GM12878 (cell line): ENCODE measurements around the gene SMPDL3B. TPM values are rescaled to one million over a fixed set of nuclear protein-coding genes. Genes with fewer than 3 reads are reported as not detected.

ENCODE experiments used
- ATAC-seq: fragments of 200-7000 bp; cut with Tn5 transposase; 3 replicates; pipeline ENCODE4 v1.9.1; 2020; ENCODE audit warnings: mild to moderate bottlenecking, moderate library complexity
- BruUV-seq: library from RNA; stranded (reverse); fragments of 400-500 nt; replicated peaks from 2 replicates; lab custom pipeline; 2021; lab: Mats Ljungman, UMichigan
- CTCF ChIA-PET: fragments of 300-600 bp; sonication (Branson Sonifier 250); formaldehyde crosslinking; extraction: SDS; loops from one replicate; lab custom pipeline; 2021; ENCODE audit warnings: inconsistent platforms; lab: Yijun Ruan, JAX
- POLR2A ChIA-PET: fragments of 350-600 bp; formaldehyde crosslinking; extraction: SDS; loops from one replicate; lab custom pipeline; 2021; ENCODE audit warnings: inconsistent platforms; lab: Charles Lee
- RAD21 ChIA-PET: fragments of 300-600 bp; sonication (Branson Sonifier 250); formaldehyde crosslinking; loops from one replicate; lab custom pipeline; 2023; ENCODE audit warnings: antibody characterized with exemption; ENCODE audit not compliant: unreplicated experiment; lab: Charles Lee
- SMC1A ChIA-PET: fragments of 300-600 bp; sonication (Branson Sonifier 250); formaldehyde crosslinking; loops from one replicate; lab custom pipeline; 2023; ENCODE audit not compliant: unreplicated experiment, uncharacterized antibody; lab: Charles Lee
- DNase-seq: peaks from one replicate; pipeline ENCODE4 v3.0.0-alpha.2; 2011; ENCODE audit warnings: low read depth, low spot score
- FAIRE-seq: peaks from 3 replicates; lab custom pipeline; 2011; peaks lifted over from hg19 to GRCh38; lab: Jason Lieb, UNC
- H2AFZ ChIP-seq: 2 replicates; pipeline ENCODE4 v1.6.0; 2011; ENCODE audit warnings: low read depth, low read length, control low read depth; ENCODE audit not compliant: control insufficient read depth
- H3K27ac ChIP-seq: 2 replicates; pipeline ENCODE4 v1.5.1; 2011; ENCODE audit warnings: control low read depth; ENCODE audit not compliant: control insufficient read depth, insufficient read depth
- H3K27me3 ChIP-seq, 2 experiments: replicated peaks in 1 of 2; 2 replicates each; pipeline versions ENCODE4 v1.6.0 to v1.6.1; 2011; ENCODE audit warnings: low read length in 1 of 2; ENCODE audit not compliant: control insufficient read depth in 2 of 2, insufficient read depth in 2 of 2
- H3K36me3 ChIP-seq, 2 experiments: 2 replicates each; pipeline ENCODE4 v1.5.1; 2011; ENCODE audit warnings: low read length in 1 of 2; ENCODE audit not compliant: control insufficient read depth in 2 of 2, insufficient read depth in 2 of 2
- H3K4me1 ChIP-seq: 2 replicates; pipeline ENCODE4 v1.6.1; 2011; ENCODE audit warnings: mild to moderate bottlenecking, low read length, moderate library complexity, mixed read lengths; ENCODE audit not compliant: control insufficient read depth, insufficient read depth
- H3K4me2 ChIP-seq: 2 replicates; pipeline ENCODE4 v1.6.0; 2011; ENCODE audit warnings: control low read depth; ENCODE audit not compliant: control insufficient read depth, insufficient read depth
- H3K4me3 ChIP-seq: fragments of 200-600 bp; sonication (generic); 2 replicates; pipeline ENCODE4 v1.5.1; 2016
- H3K79me2 ChIP-seq: 2 replicates; pipeline ENCODE4 v1.6.0; 2011; ENCODE audit warnings: low read length; ENCODE audit not compliant: control insufficient read depth, insufficient read depth
- H3K9ac ChIP-seq: 2 replicates; pipeline ENCODE4 v1.8.0; 2011; ENCODE audit warnings: low read length, control low read depth, mixed read lengths; ENCODE audit not compliant: control insufficient read depth, insufficient read depth
- H3K9me3 ChIP-seq: replicated peaks from 3 replicates; pipeline ENCODE4 v1.5.1; 2011; ENCODE audit warnings: mild to moderate bottlenecking, low read length; ENCODE audit not compliant: control insufficient read depth, insufficient read depth
- H4K20me1 ChIP-seq: 2 replicates; pipeline ENCODE4 v1.6.0; 2011; ENCODE audit not compliant: control insufficient read depth, insufficient read depth
- BACH1 ChIP-seq: fragments of 450-650 bp; IDR thresholded peaks from 2 replicates; pipeline ENCODE4 v1.6.1; 2017; ENCODE audit warnings: mild to moderate bottlenecking, borderline replicate concordance
- EED ChIP-seq: sonication (generic); IDR thresholded peaks from 2 replicates; pipeline ENCODE4 v1.6.1; 2016; ENCODE audit warnings: antibody characterized with exemption, low read depth
- ESRRA ChIP-seq: IDR thresholded peaks from 2 replicates; pipeline ENCODE4 v1.6.1; 2012; ENCODE audit warnings: mild to moderate bottlenecking, low read length, improper control_type of control experiment
- FOXM1 ChIP-seq: IDR thresholded peaks from 2 replicates; pipeline ENCODE4 v1.6.1; 2012; ENCODE audit warnings: low read depth, mild to moderate bottlenecking, inconsistent platforms, low read length, moderate library complexity
- HDAC2 ChIP-seq: fragments of 200-600 bp; sonication (generic); IDR thresholded peaks from 2 replicates; pipeline ENCODE4 v1.6.1; 2017
- KAT2A ChIP-seq: conservative IDR thresholded peaks from 2 replicates; pipeline ENCODE4 v1.6.1; 2011; ENCODE audit warnings: low read depth, low read length; ENCODE audit not compliant: control insufficient read depth
- PKNOX1 ChIP-seq: fragments of 450-650 bp; IDR thresholded peaks from 2 replicates; pipeline ENCODE4 v1.6.1; 2016; ENCODE audit warnings: mild to moderate bottlenecking
- POLR2AphosphoS5 ChIP-seq: IDR thresholded peaks from 2 replicates; pipeline ENCODE4 v1.6.1; 2011; ENCODE audit warnings: mild to moderate bottlenecking, low read length, inconsistent platforms
- PRDM15 ChIP-seq: fragments of 450-650 bp; formaldehyde crosslinking; IDR thresholded peaks from 2 replicates; pipeline ENCODE4 v1.4.0; 2020; ENCODE audit warnings: mild to moderate bottlenecking, moderate library complexity
- RCOR1 ChIP-seq: conservative IDR thresholded peaks from 2 replicates; pipeline ENCODE4 v1.6.1; 2012; ENCODE audit warnings: low read depth, low read length, improper control_type of control experiment
- RELA ChIP-seq: fragments of 450-650 bp; IDR thresholded peaks from 2 replicates; pipeline ENCODE4 v1.8.0; 2014; ENCODE audit warnings: borderline replicate concordance; ENCODE audit not compliant: partially characterized antibody
- REST ChIP-seq: IDR thresholded peaks from 2 replicates; pipeline ENCODE4 v1.6.1; 2012; ENCODE audit warnings: mild to moderate bottlenecking, low read depth, low read length
- TCF12 ChIP-seq: IDR thresholded peaks from 2 replicates; pipeline ENCODE4 v1.6.1; 2011; ENCODE audit warnings: low read depth, mild to moderate bottlenecking, low read length
- ZNF384 ChIP-seq: IDR thresholded peaks from 2 replicates; pipeline ENCODE4 v1.6.1; 2012; ENCODE audit warnings: low read depth, mild to moderate bottlenecking, low read length, improper control_type of control experiment, borderline replicate concordance
- ZSCAN29 ChIP-seq: fragments of 450-650 bp; IDR thresholded peaks from 2 replicates; pipeline ENCODE4 v1.6.1; 2017; ENCODE audit warnings: mild to moderate bottlenecking, moderate library complexity
- WGBS: methylation state at CpG from one replicate; pipeline ENCODE4 v1.1.6; 2016; ENCODE audit warnings: low lambda C conversion rate; ENCODE audit not compliant: insufficient replicate concordance, insufficient coverage; ENCODE audit errors: missing lambda C conversion rate; 5-methylcytosine and 5-hydroxymethylcytosine counted together
- in situ Hi-C: fragments of 300-500 bp; cut with MboI; formaldehyde crosslinking; loops from 9 replicates; pipeline ENCODE4 v1.14.3; 2018; ENCODE audit warnings: mixed read lengths
- intact Hi-C: fragments of 100-400 bp; cut with micrococcal nuclease; formaldehyde crosslinking; loops from one replicate; pipeline ENCODE4 v1.14.2; 2022; ENCODE audit not compliant: unreplicated experiment
- polyA plus RNA-seq, 11 experiments: library from polyadenylated mRNA; depleted of rRNA in 4 of 11; unstranded in 6 of 11; stranded (reverse) in 5 of 11; fragments of >200 nt; fragmentation: Nextera tagmentation in 4 of 11; fragmentation: Illumina TruSeq in 1 of 11; extraction: Ambion mirVana in 4 of 11; extraction: Trizol in 1 of 11; gene quantifications; 1 replicate in 1 of 11; 2 replicates in 10 of 11; pipeline versions ENCODE4 v1.2.1 to v1.2.3, GENCODE V29; 2011 to 2016; ENCODE audit warnings: inconsistent platforms in 2 of 11, missing spikeins in 2 of 11, low read depth in 1 of 11
- total RNA-seq, 4 experiments: library from RNA; depleted of rRNA in 3 of 4; stranded (reverse); fragments of >200 nt in 3 of 4; fragmentation: Illumina TruSeq in 1 of 4; extraction: Trizol in 1 of 4; gene quantifications; 2 replicates each; pipeline versions ENCODE4 v1.2.1 to v1.2.3, GENCODE V29; 2013 to 2021

The SMPDL3B gene
- total and polyA plus RNA-seq, 10 of the 15 experiments (the other 5 are each of a cell fraction or from before 2014, with no cell fraction given): 0.56 to 2.7 (median 1.0) TPM

- no peak for DNase-seq
- ChIA-PET CTCF (interaction anchor here (0.8 to 5.6 kb wide), 11 partner anchors 40 to 228 kb away, joined by 3 to 50 read pairs (median 4); no protein-coding TSS in a partner anchor), POLR2A (interaction anchor here (0.5 kb wide), 1 partner anchor 15 kb away, joined by 8 read pairs; no protein-coding TSS in a partner anchor), SMC1A (interaction anchor here (0.8 to 5.7 kb wide), 8 partner anchors 22 to 214 kb away, joined by 3 to 44 read pairs (median 3); no protein-coding TSS in a partner anchor), RAD21 (interaction anchor here (1.4 to 4.6 kb wide), 3 partner anchors 90 to 123 kb away, joined by 4 to 32 read pairs (median 10); partner anchors contain the start of gene EYA3)
- H3K36me3 ChIP-seq: no peaks in the 10 kb centered on the region
- H3K4me1 ChIP-seq: peaks cover 11% of the 10 kb centered on the region
- no peak for FAIRE-seq
- no peak for ATAC-seq
- no peak overlapping the region for H3K9ac ChIP-seq
- no peak overlapping the region for H2AFZ ChIP-seq
- TF ChIP-seq EED: no peak
- TF ChIP-seq ESRRA: no peak
- TF ChIP-seq TCF12: no peak
- no peak for TF ChIP-seq POLR2AphosphoS5
- TF ChIP-seq RELA: no peak
- TF ChIP-seq FOXM1: no peak
- TF ChIP-seq RCOR1: no peak
- no peak for TF ChIP-seq HDAC2
- no peak for TF ChIP-seq ZNF384
- no peak for TF ChIP-seq REST
- TF ChIP-seq PKNOX1: no peak
- TF ChIP-seq PRDM15 (CRISPR knock-in tag): no peak
- TF ChIP-seq BACH1: no peak
- TF ChIP-seq ZSCAN29: no peak
- TF ChIP-seq KAT2A: no peak
- H3K27me3 ChIP-seq: no peaks in the 10 kb centered on the region
- in situ Hi-C loops (no loop called here), intact Hi-C loops (no loop called here)
- no peaks in the 10 kb centered on the region for H3K79me2 ChIP-seq
- no TSS peak for BruUV-seq
- no peak overlapping the region for H3K4me2 ChIP-seq
- no peak overlapping the region for H3K4me3 ChIP-seq
- WGBS: 97% methylated on average over 3 of the region's 3 CpGs
- H4K20me1 ChIP-seq: no peaks in the 10 kb centered on the region
- H3K27ac ChIP-seq: no peak overlapping the region
- no peaks in the 10 kb centered on the region for H3K9me3 ChIP-seq
Measured at GRCh38 chr1:27981145-27981544, 46.3 kb downstream of the SMPDL3B start.
